ENCODE measurements around the gene TNFSF8.

Gene TNFSF8

GRCh38 chr9:114950761-114951160, 20.4 kb upstream of the TNFSF8 start:
- TF ChIP-seq GATA3 (IDR thresholded peaks at IDR 0.05; ENCODE audit: low read depth, low read length) (no peak), GATA2 (IDR thresholded peaks at IDR 0.05; ENCODE audit: low read depth, low read length) (no peak)

DNA sequence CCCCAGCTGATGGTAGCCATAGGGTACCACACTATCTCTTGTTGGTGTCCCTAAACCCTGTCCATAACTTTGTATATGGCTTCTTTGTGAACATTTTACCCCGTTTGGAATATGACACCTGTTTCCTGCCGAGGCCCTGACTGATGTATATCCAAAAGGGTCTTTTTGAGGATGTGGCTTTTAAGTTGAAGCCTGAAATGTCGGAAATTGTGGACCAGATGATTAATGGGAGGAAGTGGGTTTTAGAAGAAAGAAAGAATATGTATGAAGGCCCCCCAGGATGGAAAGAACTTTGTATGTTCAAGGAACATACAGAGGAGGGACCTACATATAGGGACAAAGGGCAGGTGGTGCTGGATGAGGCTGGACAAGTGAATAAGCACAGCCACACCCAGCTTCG, 16.7 kb upstream of the TNFSF8 start:
- no peak for TF ChIP-seq GATA3 (IDR thresholded peaks at IDR 0.05; ENCODE audit: low read depth, low read length)
- TF ChIP-seq GATA2 (IDR thresholded peaks at IDR 0.05; ENCODE audit: low read depth, low read length), result no peak

DNA sequence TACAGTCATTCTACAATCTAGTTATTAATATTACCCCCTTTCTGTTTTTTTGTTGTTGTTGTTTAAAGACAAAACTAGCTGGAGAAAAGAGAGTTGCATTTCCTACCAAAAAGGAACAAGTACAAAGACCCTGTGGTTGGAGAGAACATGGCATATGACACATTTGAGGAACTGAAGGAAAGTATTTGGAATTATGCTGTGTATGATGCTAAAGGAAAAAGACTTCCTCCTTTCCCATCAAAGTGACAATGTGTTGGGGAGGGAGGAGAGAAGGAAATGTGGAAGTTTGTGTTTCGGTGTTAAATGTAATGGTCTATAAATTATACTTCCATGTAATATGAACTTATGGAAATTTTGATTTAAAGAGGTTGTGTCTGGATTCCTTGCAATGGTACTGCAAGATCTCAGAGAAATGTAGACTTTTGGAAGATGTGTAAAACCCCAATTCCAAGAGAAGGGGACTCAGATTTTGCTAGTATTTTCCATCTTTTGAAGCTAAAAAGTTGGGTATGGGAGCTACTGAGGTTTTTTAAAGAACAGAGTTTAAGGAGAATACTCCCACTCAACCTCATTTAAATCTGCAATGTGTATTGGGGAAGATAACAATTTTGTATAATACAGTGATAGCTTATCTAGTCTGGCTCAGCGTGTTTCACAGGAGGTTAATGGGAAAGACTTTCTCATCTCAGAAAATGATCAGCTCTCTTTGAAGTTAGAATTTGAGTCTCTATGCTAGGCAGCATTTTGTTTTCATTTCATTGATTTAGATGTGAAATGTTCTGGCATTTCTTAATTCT, 15.4 kb upstream of the TNFSF8 start:
- no peak for TF ChIP-seq GATA2 (IDR thresholded peaks at IDR 0.05; ENCODE audit: low read depth, low read length)
- TF ChIP-seq GATA3 (IDR thresholded peaks at IDR 0.05; ENCODE audit: low read depth, low read length), result no peak

DNA sequence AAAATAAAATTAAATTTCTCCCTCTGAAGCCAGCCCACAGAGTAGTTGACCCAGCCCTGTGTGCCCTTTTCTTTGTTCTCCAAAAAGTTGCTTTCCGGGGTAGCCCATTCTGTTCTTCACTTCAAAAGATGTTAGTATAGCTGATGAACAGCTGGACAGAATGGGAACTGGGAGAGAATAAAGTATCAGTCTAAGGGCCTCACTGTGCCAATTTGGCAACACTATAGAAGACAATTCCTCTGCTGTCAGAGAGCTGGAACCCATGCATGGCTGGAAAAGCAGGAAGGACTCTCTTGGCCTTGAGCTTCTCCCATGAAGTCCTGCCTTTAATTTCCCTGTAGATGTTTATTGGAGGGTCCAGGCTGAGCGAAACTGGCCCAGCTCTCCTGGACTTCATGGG, 11.0 kb upstream of the TNFSF8 start:
- TF ChIP-seq GATA3 (IDR thresholded peaks at IDR 0.05; ENCODE audit: low read depth, low read length), result no peak
- TF ChIP-seq GATA2 (IDR thresholded peaks at IDR 0.05; ENCODE audit: low read depth, low read length), result no peak

DNA sequence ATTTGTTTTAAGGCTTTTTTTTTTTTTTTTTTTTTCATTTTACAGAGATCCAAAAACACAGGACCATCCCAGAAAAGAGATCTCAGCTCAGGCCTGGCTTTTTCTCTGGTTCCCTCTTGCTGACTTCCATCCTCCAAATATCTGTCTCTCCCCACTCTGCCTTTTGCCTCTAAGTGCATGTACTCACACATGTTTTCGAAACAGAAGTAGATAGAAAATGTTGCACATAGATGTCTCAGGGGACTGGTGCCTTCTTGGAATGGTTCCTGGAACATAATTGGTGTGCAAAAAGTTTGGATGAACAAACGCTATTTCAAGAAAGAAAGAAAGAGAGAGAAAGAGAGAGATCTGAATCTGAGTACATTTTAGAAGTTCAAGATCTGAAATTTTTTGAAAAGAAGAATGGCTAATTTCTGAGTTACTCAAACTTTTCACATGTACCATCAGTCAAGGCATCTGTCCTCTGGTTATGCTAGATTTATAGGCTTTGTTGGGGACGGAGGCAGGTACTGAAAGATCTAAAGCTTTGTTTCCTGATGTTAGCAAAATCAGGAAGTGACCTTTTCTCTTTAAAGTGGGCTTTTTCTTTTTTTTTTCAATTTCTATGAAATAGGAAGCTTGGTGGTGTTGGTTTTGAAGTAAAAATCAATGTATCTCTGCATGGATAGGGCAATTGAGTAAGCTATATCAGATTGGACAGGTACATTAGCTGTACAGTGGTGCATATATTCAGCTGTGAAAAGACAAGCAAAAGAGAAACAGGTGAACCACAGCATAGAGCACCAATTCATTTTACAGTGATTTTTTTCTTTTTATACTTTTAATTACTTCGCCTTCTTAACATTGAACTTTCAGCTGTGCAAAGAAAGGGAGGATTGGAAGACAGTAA, 8.5 kb upstream of the TNFSF8 start:
- TF ChIP-seq GATA2 (IDR thresholded peaks at IDR 0.05; ENCODE audit: low read depth, low read length) (no peak), GATA3 (IDR thresholded peaks at IDR 0.05; ENCODE audit: low read depth, low read length) (no peak)

DNA sequence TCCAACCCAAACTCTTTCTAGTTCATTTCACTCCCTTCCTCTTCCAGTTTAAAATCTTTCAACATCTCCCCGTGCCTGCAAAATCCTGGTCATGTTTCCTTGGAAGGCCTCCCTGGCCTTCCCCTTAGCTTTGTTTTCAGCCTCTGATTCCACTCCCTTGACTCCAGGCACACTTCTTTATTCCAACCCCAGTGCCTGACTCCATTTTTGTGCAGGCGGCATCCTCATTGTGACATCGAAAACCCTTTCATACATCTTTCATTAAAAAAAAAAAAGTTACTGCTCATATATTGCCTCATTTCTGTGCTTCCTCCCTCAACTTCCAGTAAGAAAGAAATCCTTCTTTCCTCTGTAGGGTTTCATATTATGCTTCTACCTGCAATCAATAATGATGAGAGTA, 7.1 kb upstream of the TNFSF8 start:
- no peak for TF ChIP-seq GATA2 (IDR thresholded peaks at IDR 0.05; ENCODE audit: low read depth, low read length)
- no peak for TF ChIP-seq GATA3 (IDR thresholded peaks at IDR 0.05; ENCODE audit: low read depth, low read length)

- no peak for TF ChIP-seq GATA2 (IDR thresholded peaks at IDR 0.05; ENCODE audit: low read depth, low read length)
- TF ChIP-seq GATA3 (IDR thresholded peaks at IDR 0.05; ENCODE audit: low read depth, low read length), result no peak
These were observed 6.2 kb upstream of the TNFSF8 start for GRCh38 chr9:114936581-114936980.

- no peak for TF ChIP-seq GATA2 (IDR thresholded peaks at IDR 0.05; ENCODE audit: low read depth, low read length)
- no peak for TF ChIP-seq GATA3 (IDR thresholded peaks at IDR 0.05; ENCODE audit: low read depth, low read length)
These were observed 4.7 kb upstream of the TNFSF8 start for GRCh38 chr9:114935119-114935518.

GRCh38 chr9:114932502-114932901, 2.1 kb upstream of the TNFSF8 start:
- TF ChIP-seq GATA2 (IDR thresholded peaks at IDR 0.05; ENCODE audit: low read depth, low read length), result no peak

DNA sequence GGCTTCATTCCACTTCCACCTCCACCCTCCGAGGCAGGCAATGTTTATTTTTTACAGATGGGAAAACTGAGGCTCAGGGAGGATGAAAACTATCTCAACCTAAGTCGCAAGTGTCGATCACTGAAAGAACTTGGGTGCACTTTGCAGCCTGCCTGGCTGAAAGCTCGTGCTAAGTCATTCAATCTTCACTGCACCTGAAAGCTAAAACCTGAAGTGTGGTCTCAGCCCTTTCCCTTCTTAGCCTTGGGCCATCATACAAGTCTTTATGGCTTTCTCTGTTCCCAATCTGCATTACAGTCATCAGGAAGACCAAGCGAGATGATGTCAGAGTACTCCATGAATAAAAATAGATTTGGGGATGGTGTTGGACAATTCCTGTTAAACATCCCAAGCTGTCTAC, 1.0 kb upstream of the TNFSF8 start:
- TF ChIP-seq GATA2 (IDR thresholded peaks at IDR 0.05; ENCODE audit: low read depth, low read length) (no peak), GATA3 (IDR thresholded peaks at IDR 0.05; ENCODE audit: low read depth, low read length) (no peak)

- TF ChIP-seq GATA3 (IDR thresholded peaks at IDR 0.05; ENCODE audit: low read depth, low read length), result no peak
- TF ChIP-seq GATA2 (IDR thresholded peaks at IDR 0.05; ENCODE audit: low read depth, low read length), result no peak
These were observed 1.2 kb downstream of the TNFSF8 start for GRCh38 chr9:114929201-114929600.

DNA sequence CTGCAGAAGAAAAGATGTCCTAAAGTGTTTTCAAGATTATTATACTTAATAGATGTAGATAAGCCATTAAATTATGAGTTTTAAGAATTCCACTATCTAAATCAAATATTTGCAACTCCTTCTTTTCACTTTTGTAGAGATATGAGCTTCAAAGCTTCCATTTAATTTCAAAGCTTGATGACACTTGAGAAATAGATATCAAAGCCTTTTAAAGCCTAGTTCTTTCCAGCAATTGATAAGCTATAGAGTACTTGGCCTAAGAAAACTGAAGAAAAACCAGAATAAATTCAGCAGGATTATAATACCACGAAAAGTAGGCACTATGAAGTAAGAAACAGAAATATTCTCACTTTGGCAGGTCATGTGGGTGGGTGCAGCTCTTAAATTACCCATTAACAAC, 1.7 kb downstream of the TNFSF8 start:
- TF ChIP-seq GATA2 (IDR thresholded peaks at IDR 0.05; ENCODE audit: low read depth, low read length) (no peak), GATA3 (IDR thresholded peaks at IDR 0.05; ENCODE audit: low read depth, low read length) (no peak)

GRCh38 chr9:114928136-114928535, 2.3 kb downstream of the TNFSF8 start:
- no peak for TF ChIP-seq GATA3 (IDR thresholded peaks at IDR 0.05; ENCODE audit: low read depth, low read length)
- TF ChIP-seq GATA2 (IDR thresholded peaks at IDR 0.05; ENCODE audit: low read depth, low read length), result no peak

DNA sequence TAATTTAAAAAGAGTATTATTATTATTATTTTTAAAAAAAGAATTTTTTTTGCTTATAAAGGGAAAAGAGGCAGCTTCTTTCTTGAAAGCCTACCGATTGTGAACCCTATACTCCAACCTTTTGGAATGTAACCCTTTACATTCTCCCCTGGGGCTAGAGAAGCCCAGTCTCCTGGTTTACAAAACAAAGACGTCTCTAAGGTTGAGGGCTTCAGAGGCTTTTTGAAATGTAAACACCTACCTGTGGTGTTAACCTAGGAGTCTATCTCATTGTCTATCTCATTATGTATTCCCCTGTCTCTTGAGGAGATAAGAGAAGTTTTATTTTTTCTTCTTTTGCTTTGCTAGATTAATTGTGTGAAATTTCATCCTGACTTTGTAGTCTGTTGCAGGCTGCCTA, 4.7 kb downstream of the TNFSF8 start:
- no peak for TF ChIP-seq GATA2 (IDR thresholded peaks at IDR 0.05; ENCODE audit: low read depth, low read length)
- no peak for TF ChIP-seq GATA3 (IDR thresholded peaks at IDR 0.05; ENCODE audit: low read depth, low read length)

DNA sequence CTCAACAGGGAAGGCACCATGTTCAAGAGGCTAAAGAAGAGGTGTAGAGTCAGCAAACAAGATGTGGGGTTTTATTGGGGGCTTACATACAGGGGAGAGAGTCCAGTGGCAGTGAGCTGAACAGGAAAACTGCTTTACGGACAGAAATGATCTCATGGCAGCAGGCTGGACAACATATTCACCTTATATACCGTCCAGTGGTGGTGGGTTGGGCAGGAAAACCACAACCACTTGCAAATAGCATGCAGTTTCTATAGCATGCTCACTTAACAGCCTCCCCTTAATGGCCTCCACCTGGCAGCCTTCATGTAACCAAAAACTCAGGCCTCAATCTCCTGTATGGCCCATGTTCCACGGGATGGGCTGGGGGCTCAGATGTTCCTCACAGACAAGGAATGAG, 5.4 kb downstream of the TNFSF8 start:
- no peak for TF ChIP-seq GATA3 (IDR thresholded peaks at IDR 0.05; ENCODE audit: low read depth, low read length)

Data from SH-SY5Y (cell line).